SK-N-SH (cell line): ENCODE data around the gene ZNF467. TPM values are rescaled to one million over a fixed set of nuclear protein-coding genes. Genes with fewer than 3 reads are reported as not detected.

ENCODE experiments used
- CTCF ChIA-PET: fragments of 300-600, 350-600 bp; formaldehyde crosslinking; extraction: SDS; loops from one replicate; lab custom pipeline; 2021; lab: Yijun Ruan, JAX
- POLR2A ChIA-PET: fragments of 350-600 bp; sonication (Branson Sonifier 250); formaldehyde crosslinking; extraction: SDS; loops from one replicate; lab custom pipeline; 2020; ENCODE audit warnings: antibody characterized with exemption, inconsistent platforms; lab: Yijun Ruan, JAX
- DNase-seq: peaks from one replicate; pipeline ENCODE4 v3.0.0; 2012
- H2AFZ ChIP-seq: fragments of 200-600 bp; sonication (generic); 2 replicates; pipeline ENCODE4 v1.8.1; 2016; ENCODE audit warnings: antibody characterized with exemption, mild to moderate bottlenecking, low read depth
- H3F3A ChIP-seq: fragments of 200-600 bp; sonication (generic); replicated peaks from 2 replicates; pipeline ENCODE3; 2016; ENCODE audit warnings: antibody characterized with exemption, mild to moderate bottlenecking; ENCODE audit not compliant: insufficient read depth
- H3K27ac ChIP-seq, 2 experiments: fragments of 200-500 bp in 1 of 2; fragments of 200-600 bp in 1 of 2; sonication (Bioruptor generic) in 1 of 2; sonication (generic), shearing (Covaris generic) in 1 of 2; 2 replicates each; pipeline versions ENCODE4 v1.5.1 to v1.6.1; 2014 to 2016; ENCODE audit warnings: low read depth in 2 of 2, inconsistent platforms in 1 of 2, low read length in 1 of 2, mild to moderate bottlenecking in 1 of 2, mixed read lengths in 1 of 2
- H3K27me3 ChIP-seq: fragments of 200-600 bp; sonication (generic), shearing (Covaris generic); 2 replicates; pipeline ENCODE4 v1.6.1; 2016; ENCODE audit warnings: mixed run types; ENCODE audit not compliant: insufficient read depth
- H3K36me3 ChIP-seq, 2 experiments: fragments of 200-500 bp in 1 of 2; fragments of 200-600 bp in 1 of 2; sonication (Bioruptor generic) in 1 of 2; sonication (generic) in 1 of 2; replicated peaks in 1 of 2; 2 replicates each; pipeline versions ENCODE3 to v1.5.1; 2014 to 2016; ENCODE audit warnings: low read length in 1 of 2, mild to moderate bottlenecking in 1 of 2; ENCODE audit not compliant: insufficient read depth in 2 of 2, control insufficient read depth in 1 of 2
- H3K4me1 ChIP-seq, 2 experiments: fragments of 200-500 bp in 1 of 2; fragments of 200-600 bp in 1 of 2; sonication (Bioruptor generic) in 1 of 2; sonication (generic), shearing (Covaris generic) in 1 of 2; 2 replicates each; pipeline versions ENCODE4 v1.5.1 to v1.6.1; 2014 to 2016; ENCODE audit warnings: low read depth in 1 of 2, low read length in 1 of 2, mixed run types in 1 of 2; ENCODE audit not compliant: insufficient read depth in 2 of 2, control insufficient read depth in 1 of 2
- H3K4me2 ChIP-seq: fragments of 200-600 bp; sonication (generic), shearing (Covaris generic); 2 replicates; pipeline ENCODE4 v1.6.1; 2017; ENCODE audit warnings: mixed run types
- H3K4me3 ChIP-seq, 2 experiments: fragments of 200-500 bp in 1 of 2; fragments of 200-600 bp in 1 of 2; sonication (Bioruptor generic) in 1 of 2; sonication (generic), shearing (Covaris generic) in 1 of 2; 2 replicates each; pipeline versions ENCODE4 v1.5.1 to v1.8.1; 2014 to 2016; ENCODE audit warnings: low read depth in 2 of 2, inconsistent platforms in 1 of 2, low read length in 1 of 2, mild to moderate bottlenecking in 1 of 2, mixed read lengths in 1 of 2, moderate library complexity in 1 of 2
- H3K79me2 ChIP-seq: fragments of 200-600 bp; sonication (generic); 2 replicates; pipeline ENCODE4 v1.8.1; 2017; ENCODE audit warnings: mild to moderate bottlenecking; ENCODE audit not compliant: insufficient read depth
- H3K9ac ChIP-seq: fragments of 200-600 bp; sonication (generic); 2 replicates; pipeline ENCODE4 v1.6.1; 2017; ENCODE audit warnings: mixed run types
- H3K9me2 ChIP-seq: fragments of 200-600 bp; sonication (generic); 2 replicates; pipeline ENCODE4 v1.6.1; 2017; ENCODE audit warnings: mixed run types
- H3K9me3 ChIP-seq: fragments of 200-600 bp; sonication (generic); 2 replicates; pipeline ENCODE4 v1.6.1; 2017; ENCODE audit warnings: mixed run types, mild to moderate bottlenecking, moderate library complexity
- H4K20me1 ChIP-seq: fragments of 200-600 bp; sonication (generic); 2 replicates; pipeline ENCODE4 v1.6.1; 2017; ENCODE audit warnings: mild to moderate bottlenecking, mixed run types; ENCODE audit not compliant: insufficient read depth
- FOXM1 ChIP-seq: IDR thresholded peaks from 2 replicates; pipeline ENCODE4 v1.4.0; 2012; ENCODE audit warnings: low read depth, mild to moderate bottlenecking
- IRF3 ChIP-seq: fragments of 150-350 bp; IDR thresholded peaks from 2 replicates; pipeline ENCODE4 v1.6.1; 2016; ENCODE audit warnings: mild to moderate bottlenecking, low read depth, low read length
- MEF2A ChIP-seq: IDR thresholded peaks from 2 replicates; pipeline ENCODE4 v1.4.0; 2012; ENCODE audit warnings: low read depth, borderline replicate concordance
- REST ChIP-seq: IDR thresholded peaks from 2 replicates; pipeline ENCODE4 v1.6.1; 2012; ENCODE audit warnings: mild to moderate bottlenecking, low read depth, low read length, moderate library complexity
- RFX5 ChIP-seq: IDR thresholded peaks from 2 replicates; pipeline ENCODE4 v1.6.1; 2012; ENCODE audit warnings: mild to moderate bottlenecking, improper control_type of control experiment, low read length
- ZBTB33 ChIP-seq: IDR thresholded peaks from 2 replicates; pipeline ENCODE4 v1.4.0; 2012; ENCODE audit warnings: low read depth, borderline replicate concordance
- WGBS: methylation state at CpG from one replicate; pipeline ENCODE4 v1.1.6; 2017; ENCODE audit warnings: low lambda C conversion rate; 5-methylcytosine and 5-hydroxymethylcytosine counted together
- polyA plus RNA-seq, 3 experiments: library from polyadenylated mRNA; depleted of rRNA; stranded (reverse); fragments of >200 nt; gene quantifications; 2 replicates each; pipeline ENCODE4 v1.2.3, GENCODE V29; 2012
- TF ChIP-seq, protein P1 (sequence below): fragments of 150-350 bp; IDR thresholded peaks from 2 replicates; pipeline ENCODE4 v1.6.1; 2017; ENCODE audit warnings: antibody characterized with exemption, low read length, low read depth, borderline replicate concordance

Gene ZNF467
- polyA plus RNA-seq, 1 of the 3 experiments (the other 2 are of a cell fraction), result 4.1 TPM

DNA sequence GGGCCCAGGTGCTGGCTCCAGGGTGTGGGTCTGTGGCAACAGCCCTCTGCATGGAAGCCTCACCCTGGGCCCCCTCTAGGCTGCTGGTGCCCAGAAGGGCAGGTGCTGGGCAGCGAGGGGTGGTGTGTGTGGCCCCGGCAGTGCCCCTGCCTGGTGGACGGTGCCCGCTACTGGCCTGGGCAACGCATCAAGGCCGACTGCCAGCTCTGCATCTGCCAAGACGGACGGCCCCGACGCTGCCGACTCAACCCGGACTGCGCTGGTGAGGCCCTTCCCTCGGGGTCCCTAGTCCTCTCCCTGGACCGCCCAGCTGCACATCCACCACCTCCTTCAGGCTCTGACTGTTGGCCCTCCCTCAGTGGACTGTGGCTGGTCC, 18.8 kb upstream of the ZNF467 start:
- CTCF ChIA-PET, result interaction anchor here (1.4 to 16.9 kb wide), 4 partner anchors 9 to 30 kb away, joined by 4 to 189 read pairs (median 96); partner anchors contain the start of gene ZNF467
- no peak overlapping the region for H3K4me2 ChIP-seq
- H3K27ac ChIP-seq, result no peak overlapping the region
- no peak overlapping the region for H3K9ac ChIP-seq
- no peak overlapping the region for H2AFZ ChIP-seq
- H3K4me3 ChIP-seq, result no peak overlapping the region
- no peaks in the 10 kb centered on the region for H3K9me2 ChIP-seq
- peaks cover 0 to 31% of the 10 kb centered on the region in 2 experiments; a peak in 1 of 4 replicates for H3K4me1 ChIP-seq
- no peaks in the 10 kb centered on the region for H4K20me1 ChIP-seq
- no peaks in the 10 kb centered on the region for H3F3A ChIP-seq
- TF ChIP-seq, protein P1, sequence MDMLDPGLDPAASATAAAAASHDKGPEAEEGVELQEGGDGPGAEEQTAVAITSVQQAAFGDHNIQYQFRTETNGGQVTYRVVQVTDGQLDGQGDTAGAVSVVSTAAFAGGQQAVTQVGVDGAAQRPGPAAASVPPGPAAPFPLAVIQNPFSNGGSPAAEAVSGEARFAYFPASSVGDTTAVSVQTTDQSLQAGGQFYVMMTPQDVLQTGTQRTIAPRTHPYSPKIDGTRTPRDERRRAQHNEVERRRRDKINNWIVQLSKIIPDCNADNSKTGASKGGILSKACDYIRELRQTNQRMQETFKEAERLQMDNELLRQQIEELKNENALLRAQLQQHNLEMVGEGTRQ, result no peak
- no peak for TF ChIP-seq RFX5
- no peak for DNase-seq
- WGBS, result 82% methylated on average over 2 of the region's 15 CpGs
- POLR2A ChIA-PET, result interaction anchor here (0.9 kb wide), 1 partner anchor 332 kb away, joined by 3 read pairs; the partner anchor contains the start of gene ZNF777
- peaks cover 49% of the 10 kb centered on the region for H3K27me3 ChIP-seq
- no peaks in the 10 kb centered on the region for H3K9me3 ChIP-seq
- no peaks in the 10 kb centered on the region for H3K36me3 ChIP-seq
- no peaks in the 10 kb centered on the region for H3K79me2 ChIP-seq

DNA sequence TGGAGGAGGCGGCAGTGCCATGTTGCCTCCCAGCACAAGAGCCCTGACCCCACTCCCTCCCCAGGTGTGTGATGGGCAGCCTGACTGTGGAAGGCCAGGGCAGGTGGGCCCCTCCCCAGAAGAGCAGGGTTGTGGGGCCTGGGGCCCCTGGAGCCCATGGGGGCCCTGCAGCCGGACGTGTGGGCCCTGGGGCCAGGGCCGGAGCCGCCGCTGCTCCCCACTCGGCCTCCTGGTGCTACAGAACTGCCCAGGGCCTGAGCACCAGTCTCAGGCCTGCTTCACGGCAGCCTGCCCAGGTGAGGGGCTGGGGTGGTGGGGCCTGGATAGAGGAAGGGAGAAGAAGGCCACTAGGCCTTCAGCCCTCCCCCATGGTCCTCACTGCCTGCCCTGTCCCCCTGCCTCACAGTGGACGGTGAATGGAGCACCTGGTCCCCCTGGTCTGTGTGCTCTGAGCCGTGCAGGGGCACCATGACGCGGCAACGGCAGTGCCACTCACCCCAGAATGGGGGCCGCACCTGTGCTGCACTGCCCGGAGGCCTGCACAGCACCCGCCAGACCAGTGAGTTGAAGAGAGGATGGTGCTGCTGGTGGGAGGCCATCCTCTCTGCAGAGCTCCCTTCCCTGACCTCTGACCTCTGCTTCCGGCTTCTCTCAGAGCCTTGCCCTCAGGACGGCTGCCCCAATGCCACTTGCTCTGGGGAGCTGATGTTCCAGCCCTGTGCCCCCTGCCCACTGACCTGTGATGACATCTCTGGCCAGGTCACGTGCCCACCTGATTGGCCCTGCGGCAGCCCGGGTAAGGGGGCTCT, 18.2 kb upstream of the ZNF467 start:
- POLR2A ChIA-PET, result no interaction called here
- no peak for TF ChIP-seq ZBTB33
- TF ChIP-seq REST, result no peak
- TF ChIP-seq IRF3, result no peak
- no peak for TF ChIP-seq FOXM1
- no peak for TF ChIP-seq RFX5
- TF ChIP-seq MEF2A, result no peak
- Histone ChIP-seq H3K79me2 (no peaks in the 10 kb centered on the region), H3K4me2 (no peak overlapping the region), H3K4me3 (no peak overlapping the region), H2AFZ (no peak overlapping the region), H3F3A (no peaks in the 10 kb centered on the region), H3K27me3 (peaks cover 49% of the 10 kb centered on the region), H3K9me3 (no peaks in the 10 kb centered on the region), H3K9ac (no peak overlapping the region), H4K20me1 (no peaks in the 10 kb centered on the region), H3K9me2 (no peaks in the 10 kb centered on the region), H3K36me3 (no peaks in the 10 kb centered on the region), H3K27ac (no peak overlapping the region), H3K4me1 (peaks cover 0 to 32% of the 10 kb centered on the region in 2 experiments; a peak in 1 of 4 replicates)
- 88% methylated on average over 11 of the region's 21 CpGs for WGBS
- CTCF ChIA-PET, result interaction anchor here (0.7 to 16.9 kb wide), 14 partner anchors 10 to 129 kb away, joined by 3 to 189 read pairs (median 6); partner anchors contain the start of genes ZNF467 and ZNF862
- DNase-seq, result no peak
